Activated CD8-positive, alpha-beta T cell treated with anti-CD3 and anti-CD28 coated beads, Interleukin-2, amount 10 ng/mL, durations not matched to agents 7 days and 5 days (primary cell): Measurements from ENCODE around the gene OR2T1. TPM values are rescaled to one million over a fixed set of nuclear protein-coding genes. Genes with fewer than 3 reads are reported as not detected.

Experiments used
- ATAC-seq: fragments of 150-1000 bp; cut with Tn5 transposase; one replicate; pipeline ENCODE4 v1.10.0; 2021; ENCODE audit warnings: moderate library complexity
- CTCF ChIA-PET: fragments of 350-600 bp; sonication (Branson Sonifier 250); formaldehyde crosslinking; loops from one replicate; lab custom pipeline; 2021; ENCODE audit warnings: antibody characterized with exemption; lab: Charles Lee
- POLR2A ChIA-PET: fragments of 350-600 bp; sonication (Branson Sonifier 250); formaldehyde crosslinking; loops from one replicate; lab custom pipeline; 2021; ENCODE audit warnings: antibody characterized with exemption; lab: Charles Lee
- DNase-seq: peaks from one replicate; pipeline ENCODE4 v3.0.0-alpha.2; 2020
- H3K27ac Mint-ChIP-seq: one replicate; pipeline ENCODE4 v1.8.0; 2021; ENCODE audit warnings: mild to moderate bottlenecking, mixed read lengths
- H3K27me3 Mint-ChIP-seq: one replicate; pipeline ENCODE4 v1.8.0; 2021; ENCODE audit warnings: low read depth, mixed read lengths
- H3K36me3 Mint-ChIP-seq: one replicate; pipeline ENCODE4 v1.8.0; 2021; ENCODE audit warnings: low read depth, mixed read lengths
- H3K4me1 Mint-ChIP-seq: one replicate; pipeline ENCODE4 v1.8.0; 2021; ENCODE audit warnings: low read depth, mixed read lengths
- H3K4me3 Mint-ChIP-seq: one replicate; pipeline ENCODE4 v1.8.0; 2021; ENCODE audit warnings: mild to moderate bottlenecking, mixed read lengths
- H3K9me3 Mint-ChIP-seq: one replicate; pipeline ENCODE4 v1.8.0; 2022; ENCODE audit warnings: mixed read lengths; ENCODE audit not compliant: insufficient read depth
- total RNA-seq, 2 experiments: library from RNA; stranded (reverse); gene quantifications; one replicate each; pipeline ENCODE4 v1.2.3, GENCODE V29; 2021

The OR2T1 gene, protein sequence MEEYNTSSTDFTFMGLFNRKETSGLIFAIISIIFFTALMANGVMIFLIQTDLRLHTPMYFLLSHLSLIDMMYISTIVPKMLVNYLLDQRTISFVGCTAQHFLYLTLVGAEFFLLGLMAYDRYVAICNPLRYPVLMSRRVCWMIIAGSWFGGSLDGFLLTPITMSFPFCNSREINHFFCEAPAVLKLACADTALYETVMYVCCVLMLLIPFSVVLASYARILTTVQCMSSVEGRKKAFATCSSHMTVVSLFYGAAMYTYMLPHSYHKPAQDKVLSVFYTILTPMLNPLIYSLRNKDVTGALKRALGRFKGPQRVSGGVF
- not detected for total RNA-seq

- Mint-ChIP-seq H3K36me3 (no peaks in the 10 kb centered on the region), H3K4me3 (no peak within 1 kb of the TSS), H3K4me1 (peaks cover 16% of the 10 kb centered on the region), H3K9me3 (peaks cover 3% of the 10 kb centered on the region), H3K27ac (no peak within 1 kb of the TSS), H3K27me3 (no peaks in the 10 kb centered on the region)
- ChIA-PET CTCF (no interaction called here), POLR2A (no interaction called here)
- ATAC-seq (no peak), DNase-seq (no peak)
Measured at GRCh38 chr1:248402748-248403147, at the start of gene OR2T1. Gene OR2T1, plus strand, starts transcription at chr1:248403048. Its CDS starts 3,100 bp downstream, at chr1:248406148.

DNA sequence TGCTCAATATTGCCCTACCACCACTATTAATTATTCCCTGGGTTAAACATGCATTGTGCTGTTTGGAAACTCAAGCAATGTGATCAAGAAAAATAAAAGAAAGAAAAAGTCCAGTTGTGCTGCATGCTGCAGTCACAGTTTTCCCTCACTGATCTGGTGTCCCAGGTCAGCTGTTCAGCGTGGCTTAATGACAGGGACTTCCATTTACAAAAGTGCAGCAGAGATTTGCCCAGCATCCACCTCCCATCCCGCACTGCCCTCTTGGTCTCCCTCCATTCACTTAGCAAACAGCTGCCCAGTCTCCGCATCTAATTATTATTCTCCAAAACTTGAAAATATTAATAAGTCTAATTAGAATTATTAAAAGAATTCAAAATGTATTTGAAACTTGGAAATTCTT is 43.4 kb upstream of the OR2T1 start:
- ATAC-seq: no peak
- H3K4me1 Mint-ChIP-seq: no peaks in the 10 kb centered on the region
- no peak overlapping the region for H3K4me3 Mint-ChIP-seq

DNA sequence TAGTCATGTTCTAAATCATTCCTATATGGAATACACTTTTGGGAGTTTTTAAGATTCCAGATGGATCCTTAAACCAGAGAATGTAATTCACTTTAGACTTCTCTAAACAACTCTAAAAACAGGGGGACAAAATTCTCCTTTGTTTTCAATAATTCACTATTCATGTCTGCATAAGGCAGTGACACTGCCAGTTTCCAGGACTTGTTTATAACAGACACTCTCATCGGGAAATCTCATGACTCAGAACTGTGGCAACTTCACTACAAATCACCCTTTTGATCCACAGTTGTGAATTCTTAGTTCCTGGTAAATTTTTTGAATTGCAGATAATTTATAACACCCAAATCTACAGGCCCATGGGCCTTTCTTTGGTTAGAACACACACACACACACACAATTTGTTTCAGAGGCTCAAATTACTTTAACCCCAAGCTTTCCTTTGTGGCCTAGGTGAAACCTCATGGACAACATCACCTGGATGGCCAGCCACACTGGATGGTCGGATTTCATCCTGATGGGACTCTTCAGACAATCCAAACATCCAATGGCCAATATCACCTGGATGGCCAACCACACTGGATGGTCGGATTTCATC is 41.6 kb upstream of the OR2T1 start, which contains the start of gene OR2T4:
Gene OR2T4 (plus strand): TSS at position 545 of the 595 bp plus-strand sequence. CDS start 0 bp downstream, at position 545.
- no peak for ATAC-seq
- CTCF ChIA-PET: no interaction called here
- no peaks in the 10 kb centered on the region for H3K27me3 Mint-ChIP-seq

More for the DNA sequence above, 43.4 kb upstream of the OR2T1 start:
- no peaks in the 10 kb centered on the region for H3K27me3 Mint-ChIP-seq
- no peaks in the 10 kb centered on the region for H3K9me3 Mint-ChIP-seq
- CTCF ChIA-PET: no interaction called here
- H3K36me3 Mint-ChIP-seq: no peaks in the 10 kb centered on the region
- DNase-seq: no peak
- H3K27ac Mint-ChIP-seq: no peak overlapping the region
- POLR2A ChIA-PET: no interaction called here

DNA sequence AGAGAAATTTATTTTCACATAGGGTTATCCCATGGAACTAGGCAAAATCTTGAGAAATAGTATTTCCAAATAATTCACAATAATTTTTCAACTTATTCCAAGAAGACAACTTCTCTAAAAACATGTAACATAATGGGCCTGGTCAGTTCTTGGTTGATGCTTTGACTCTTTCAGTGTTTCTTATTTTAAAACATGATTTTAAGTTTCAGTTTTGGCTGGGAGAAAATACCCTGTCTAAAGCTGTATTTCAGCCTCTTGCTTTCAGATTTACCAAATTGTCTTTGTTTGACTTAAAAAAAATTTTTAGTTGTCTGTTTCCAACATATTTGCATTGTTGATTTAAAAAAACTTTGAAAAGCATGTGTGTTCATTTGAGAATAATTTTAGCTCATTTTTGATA is 36.2 kb upstream of the OR2T1 start:
- H3K4me3 Mint-ChIP-seq: no peak overlapping the region
- H3K27ac Mint-ChIP-seq: no peak overlapping the region
- no peaks in the 10 kb centered on the region for H3K4me1 Mint-ChIP-seq
- POLR2A ChIA-PET: no interaction called here
- ATAC-seq (no peak), DNase-seq (no peak)
- H3K9me3 Mint-ChIP-seq: no peaks in the 10 kb centered on the region
- H3K27me3 Mint-ChIP-seq: no peaks in the 10 kb centered on the region
- CTCF ChIA-PET: interaction anchor here (0.8 kb wide), 1 partner anchor 123 kb away, joined by 4 read pairs; no protein-coding TSS in a partner anchor
- H3K36me3 Mint-ChIP-seq: no peaks in the 10 kb centered on the region

More for the DNA sequence above, 41.6 kb upstream of the OR2T1 start, which contains the start of gene OR2T4:
- no peak within 1 kb of the TSS for H3K27ac Mint-ChIP-seq
- H3K9me3 Mint-ChIP-seq: no peaks in the 10 kb centered on the region
- POLR2A ChIA-PET: no interaction called here
- no peak within 1 kb of the TSS for H3K4me3 Mint-ChIP-seq
- DNase-seq: no peak
- H3K36me3 Mint-ChIP-seq: no peaks in the 10 kb centered on the region
- no peaks in the 10 kb centered on the region for H3K4me1 Mint-ChIP-seq

DNA sequence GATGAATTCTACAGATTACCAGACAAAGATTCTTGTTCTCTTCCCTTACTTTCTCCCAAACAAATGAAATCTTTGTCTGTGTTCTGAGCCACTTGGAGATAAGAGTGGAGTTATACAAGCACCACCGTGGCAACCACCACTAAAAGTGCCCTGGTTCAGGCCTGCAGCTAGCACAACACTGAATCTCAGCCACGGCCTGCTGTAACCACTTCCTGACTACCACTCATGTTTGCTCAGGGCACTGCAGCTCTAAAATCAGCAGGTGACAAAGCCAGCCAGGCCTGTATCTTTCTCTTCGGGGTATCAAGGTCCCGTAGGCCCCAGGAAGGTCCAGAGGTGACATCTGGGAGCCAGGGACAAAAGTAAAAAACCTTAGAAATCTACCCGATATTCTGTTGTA is 30.5 kb upstream of the OR2T1 start:
- H3K27ac Mint-ChIP-seq: no peak overlapping the region
- ATAC-seq: peak; percentile 33

GRCh38 chr1:248373761-248374160 is 29.1 kb upstream of the OR2T1 start:
- POLR2A ChIA-PET: no interaction called here

More for the DNA sequence above, 30.5 kb upstream of the OR2T1 start:
- H3K27me3 Mint-ChIP-seq: no peaks in the 10 kb centered on the region
- no peaks in the 10 kb centered on the region for H3K9me3 Mint-ChIP-seq
- peak; percentile 22 for DNase-seq
- H3K4me3 Mint-ChIP-seq: no peak overlapping the region
- no peaks in the 10 kb centered on the region for H3K4me1 Mint-ChIP-seq
- no peaks in the 10 kb centered on the region for H3K36me3 Mint-ChIP-seq
- CTCF ChIA-PET: no interaction called here
- POLR2A ChIA-PET: no interaction called here

GRCh38 chr1:248375446-248375845 is 27.4 kb upstream of the OR2T1 start, which contains the start of gene OR2T6:
Gene OR2T6, plus strand, starts transcription at chr1:248375746. Its CDS starts 11,863 bp downstream, at chr1:248387609.
- ChIA-PET POLR2A (no interaction called here), CTCF (no interaction called here)
- no peak within 1 kb of the TSS for H3K4me3 Mint-ChIP-seq
- H3K27me3 Mint-ChIP-seq: no peaks in the 10 kb centered on the region
- H3K9me3 Mint-ChIP-seq: no peaks in the 10 kb centered on the region
- ATAC-seq (no peak), DNase-seq (no peak)
- no peaks in the 10 kb centered on the region for H3K36me3 Mint-ChIP-seq
- H3K27ac Mint-ChIP-seq: no peak within 1 kb of the TSS
- no peaks in the 10 kb centered on the region for H3K4me1 Mint-ChIP-seq

More at GRCh38 chr1:248373761-248374160, 29.1 kb upstream of the OR2T1 start:
- H3K27ac Mint-ChIP-seq: no peak overlapping the region
- H3K27me3 Mint-ChIP-seq: no peaks in the 10 kb centered on the region
- no peak overlapping the region for H3K4me3 Mint-ChIP-seq
- H3K4me1 Mint-ChIP-seq: no peaks in the 10 kb centered on the region
- no peaks in the 10 kb centered on the region for H3K9me3 Mint-ChIP-seq
- CTCF ChIA-PET: no interaction called here
- no peaks in the 10 kb centered on the region for H3K36me3 Mint-ChIP-seq
- DNase-seq (no peak), ATAC-seq (no peak)

- DNase-seq (no peak), ATAC-seq (no peak)
- Mint-ChIP-seq H3K36me3 (no peaks in the 10 kb centered on the region), H3K4me1 (no peaks in the 10 kb centered on the region), H3K27ac (no peak overlapping the region), H3K27me3 (no peaks in the 10 kb centered on the region), H3K4me3 (no peak overlapping the region), H3K9me3 (no peaks in the 10 kb centered on the region)
- ChIA-PET POLR2A (no interaction called here), CTCF (no interaction called here)
Measured at GRCh38 chr1:248376916-248377315, 25.9 kb upstream of the OR2T1 start.

DNA sequence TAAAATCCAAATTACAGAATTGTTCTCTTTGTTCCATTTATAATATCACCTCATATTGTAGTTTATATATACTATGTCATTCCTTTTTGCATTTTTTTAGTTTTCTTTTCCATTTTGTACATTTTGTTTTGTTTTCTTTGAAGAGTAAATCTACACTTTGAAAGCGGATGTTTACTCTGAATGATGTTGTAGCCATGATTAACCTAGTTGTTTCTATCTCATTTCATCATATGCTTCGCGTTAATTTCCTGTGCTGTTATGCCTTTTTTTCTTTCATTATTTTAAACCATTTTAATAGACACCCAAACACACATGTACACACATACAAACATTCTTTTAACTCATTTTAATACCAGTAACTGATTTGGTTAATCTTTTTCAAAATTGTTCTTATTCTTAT is 22.0 kb upstream of the OR2T1 start:
- Mint-ChIP-seq H3K9me3 (no peaks in the 10 kb centered on the region), H3K4me1 (no peaks in the 10 kb centered on the region), H3K4me3 (no peak overlapping the region), H3K36me3 (no peaks in the 10 kb centered on the region), H3K27me3 (no peaks in the 10 kb centered on the region), H3K27ac (no peak overlapping the region)
- no peak for DNase-seq
- ChIA-PET POLR2A (no interaction called here), CTCF (no interaction called here)
- no peak for ATAC-seq

DNA sequence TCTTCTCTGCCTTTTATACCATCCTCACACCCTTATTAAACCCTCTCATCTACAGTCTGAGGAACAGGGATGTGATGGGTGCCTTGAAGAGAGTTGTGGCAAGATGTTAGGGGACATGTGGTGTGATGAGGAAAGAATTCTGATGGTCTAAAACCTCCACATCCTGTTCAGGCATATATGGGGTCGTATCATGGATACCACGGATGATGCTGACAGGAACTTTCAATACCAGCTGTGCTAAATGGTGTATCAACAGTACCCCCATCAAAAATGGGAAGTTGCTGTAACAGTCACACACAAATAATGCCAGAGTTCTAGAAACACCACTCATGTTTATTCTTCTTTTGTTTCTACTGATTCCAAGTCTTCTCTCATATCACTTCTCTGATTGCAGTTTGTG is 14.4 kb upstream of the OR2T1 start:
- Mint-ChIP-seq H3K4me1 (no peaks in the 10 kb centered on the region), H3K27ac (no peak overlapping the region), H3K9me3 (no peaks in the 10 kb centered on the region), H3K36me3 (no peaks in the 10 kb centered on the region), H3K4me3 (no peak overlapping the region), H3K27me3 (peaks cover 4% of the 10 kb centered on the region)
- POLR2A ChIA-PET: no interaction called here
- CTCF ChIA-PET: no interaction called here
- no peak for ATAC-seq
- no peak for DNase-seq

DNA sequence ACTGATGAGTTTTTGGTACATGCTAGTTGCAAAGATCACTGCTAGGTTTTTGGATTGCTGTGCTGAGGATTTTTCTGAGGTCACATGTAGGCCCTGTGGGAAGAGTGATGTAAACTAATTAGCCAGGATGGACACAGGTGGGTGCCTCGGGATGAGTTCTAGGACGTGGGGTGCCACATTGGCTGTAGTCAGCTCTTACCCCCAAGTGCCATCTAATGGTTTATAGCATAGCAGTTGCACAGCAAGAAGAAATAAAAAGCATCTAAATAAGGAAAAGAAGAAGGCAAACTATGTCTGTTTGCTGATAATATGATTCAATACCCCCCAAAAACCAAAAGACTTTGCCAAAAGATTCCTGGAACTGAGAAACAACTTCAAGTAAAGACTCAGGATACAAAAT is 9.8 kb upstream of the OR2T1 start:
- DNase-seq (no peak), ATAC-seq (no peak)
- POLR2A ChIA-PET: no interaction called here
- Mint-ChIP-seq H3K27ac (no peak overlapping the region), H3K9me3 (no peaks in the 10 kb centered on the region), H3K36me3 (no peaks in the 10 kb centered on the region), H3K4me3 (no peak overlapping the region), H3K27me3 (peaks cover 8% of the 10 kb centered on the region), H3K4me1 (no peaks in the 10 kb centered on the region)
- CTCF ChIA-PET: no interaction called here

GRCh38 chr1:248404024-248404423 is 1.2 kb downstream of the OR2T1 start:
- H3K4me3 Mint-ChIP-seq: no peak overlapping the region
- ChIA-PET POLR2A (no interaction called here), CTCF (interaction anchor here (0.6 to 1.5 kb wide), 8 partner anchors 202 to 401 kb away, joined by 3 to 7 read pairs (median 4); no protein-coding TSS in a partner anchor)
- H3K27me3 Mint-ChIP-seq: no peaks in the 10 kb centered on the region
- no peak overlapping the region for H3K27ac Mint-ChIP-seq
- no peak for DNase-seq
- no peak for ATAC-seq
- H3K4me1 Mint-ChIP-seq: peaks cover 16% of the 10 kb centered on the region
- H3K9me3 Mint-ChIP-seq: peaks cover 4% of the 10 kb centered on the region
- no peaks in the 10 kb centered on the region for H3K36me3 Mint-ChIP-seq
